Activated naive CD4-positive, alpha-beta T cell treated with anti-CD3 and anti-CD28 coated beads, Interleukin-2, amount 50 U/mL, for 24 hours (primary cell): ENCODE results near the gene EPN3.
A peak's percentile ranks its signal among the peaks of the same experiment; 100 is the strongest.

Source experiments
- H3K27ac Mint-ChIP-seq: one replicate; pipeline ENCODE4 v1.8.0; 2021; ENCODE audit warnings: mild to moderate bottlenecking, mixed read lengths
- H3K27me3 Mint-ChIP-seq: one replicate; pipeline ENCODE4 v1.8.0; 2021; ENCODE audit warnings: mixed read lengths
- H3K36me3 Mint-ChIP-seq: one replicate; pipeline ENCODE4 v1.8.0; 2021; ENCODE audit warnings: mixed read lengths
- H3K4me1 Mint-ChIP-seq: one replicate; pipeline ENCODE4 v1.8.0; 2021; ENCODE audit warnings: mixed read lengths
- H3K4me3 Mint-ChIP-seq: one replicate; pipeline ENCODE4 v1.8.0; 2021; ENCODE audit warnings: mild to moderate bottlenecking, mixed read lengths
- H3K9me3 Mint-ChIP-seq: one replicate; pipeline ENCODE4 v1.8.0; 2021; ENCODE audit warnings: mixed read lengths

The EPN3 gene

GRCh38 chr17:50532452-50533024, at the start of gene EPN3:
Gene EPN3 (plus strand): TSS chr17:50532735. CDS start chr17:50536557, 3,822 bp downstream.
- H3K9me3 Mint-ChIP-seq, result no peaks in the 10 kb centered on the region
- no peak within 1 kb of the TSS for H3K27ac Mint-ChIP-seq
- H3K4me3 Mint-ChIP-seq, result peak within 1 kb of the TSS; percentile 26
- H3K4me1 Mint-ChIP-seq, result peaks cover 22% of the 10 kb centered on the region
- peaks cover 37% of the 10 kb centered on the region for H3K27me3 Mint-ChIP-seq
- peaks cover 2% of the 10 kb centered on the region for H3K36me3 Mint-ChIP-seq

DNA sequence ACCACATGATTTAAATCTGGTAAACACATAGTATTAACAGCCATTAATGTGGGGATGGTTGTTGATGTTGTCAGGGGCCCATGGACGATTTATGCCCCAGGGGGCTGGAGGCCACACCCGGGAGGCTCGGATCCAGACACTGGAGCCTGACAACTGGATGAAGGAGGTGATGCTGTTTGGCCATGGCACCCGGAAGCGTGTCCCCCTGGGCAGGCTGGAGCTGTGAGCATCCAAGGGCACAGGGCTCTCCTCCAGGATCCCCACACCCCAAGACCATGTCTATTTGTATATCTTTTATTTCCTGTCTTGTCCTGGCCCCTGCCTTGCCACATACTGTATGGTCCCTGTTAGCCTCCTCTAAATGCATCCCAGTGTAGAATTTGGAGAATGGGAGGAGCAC, 49.3 kb upstream of the EPN3 start:
- H3K36me3 Mint-ChIP-seq, result peaks cover 10% of the 10 kb centered on the region
- no peaks in the 10 kb centered on the region for H3K27me3 Mint-ChIP-seq
- H3K27ac Mint-ChIP-seq, result no peak overlapping the region
- H3K4me3 Mint-ChIP-seq, result no peak overlapping the region
- H3K9me3 Mint-ChIP-seq, result no peaks in the 10 kb centered on the region
- H3K4me1 Mint-ChIP-seq, result peaks cover 26% of the 10 kb centered on the region

GRCh38 chr17:50484386-50485155, 48.0 kb upstream of the EPN3 start:
- Mint-ChIP-seq H3K27me3 (no peaks in the 10 kb centered on the region), H3K4me1 (peaks cover 21% of the 10 kb centered on the region), H3K9me3 (no peaks in the 10 kb centered on the region), H3K27ac (no peak overlapping the region), H3K4me3 (no peak overlapping the region), H3K36me3 (peaks cover 8% of the 10 kb centered on the region)

DNA sequence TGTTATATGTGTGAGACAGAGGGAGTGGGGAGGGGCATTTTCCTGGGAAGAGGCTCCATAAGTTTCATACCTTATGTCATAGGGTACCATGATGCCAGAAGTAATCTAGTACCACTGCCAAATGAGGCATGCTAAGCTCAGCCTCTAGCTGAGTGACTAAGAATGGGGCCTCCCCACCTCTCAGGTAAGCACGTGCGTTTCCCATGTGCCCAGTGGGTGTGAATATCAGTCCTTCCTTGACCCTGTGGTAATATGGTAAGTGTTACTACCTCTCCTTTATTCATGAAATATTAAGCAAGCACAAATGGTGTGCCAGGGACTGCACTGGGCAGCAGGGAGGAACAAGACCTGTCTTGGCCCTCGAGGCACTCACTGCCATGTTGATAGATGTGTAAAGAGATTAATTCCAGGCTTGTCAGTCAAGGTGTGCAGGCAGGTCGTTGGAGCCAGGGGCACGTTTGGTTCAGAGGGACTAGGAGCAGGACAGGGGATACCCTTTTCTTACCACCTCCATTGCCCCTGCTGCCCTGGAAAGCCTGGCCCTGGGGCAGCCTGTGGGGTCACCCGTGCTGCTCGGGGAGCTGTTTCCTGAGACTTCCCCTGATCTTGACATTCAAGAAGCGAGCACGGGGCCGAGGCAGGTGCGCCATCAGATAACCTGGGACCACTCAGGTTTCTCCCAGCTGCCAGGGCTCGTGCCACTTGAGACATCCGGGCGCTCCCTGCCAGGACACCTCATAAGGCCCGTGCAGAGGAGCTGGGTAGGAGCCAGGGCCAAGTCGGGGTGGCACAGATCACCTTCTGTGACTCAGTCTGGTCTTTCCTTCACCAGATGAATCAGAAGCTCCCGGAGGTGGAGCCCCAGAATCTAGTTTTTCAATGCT, 45.1 kb upstream of the EPN3 start:
- Mint-ChIP-seq H3K36me3 (peaks cover 10% of the 10 kb centered on the region), H3K27me3 (no peaks in the 10 kb centered on the region), H3K4me3 (no peak overlapping the region), H3K27ac (no peak overlapping the region), H3K9me3 (no peaks in the 10 kb centered on the region), H3K4me1 (peaks cover 4% of the 10 kb centered on the region)

DNA sequence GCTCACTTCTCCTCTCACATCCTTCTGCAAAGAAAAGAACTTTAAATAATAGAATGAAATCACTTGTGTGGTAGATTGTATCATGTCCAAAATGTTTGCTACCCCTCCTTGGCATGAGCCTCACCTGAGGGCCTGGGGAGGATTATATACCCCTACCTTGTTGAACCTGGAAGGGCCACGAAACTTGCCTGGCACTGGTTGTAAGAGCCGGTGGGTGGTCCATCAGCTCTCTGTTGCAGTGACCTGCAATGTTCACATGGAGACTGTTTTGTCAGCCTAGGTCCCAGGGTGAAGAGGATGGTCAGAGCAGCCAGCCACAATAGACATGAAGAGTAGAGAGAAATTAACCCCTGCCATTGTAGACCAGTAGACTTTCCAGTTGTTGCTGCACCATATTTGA, 43.7 kb upstream of the EPN3 start:
- no peaks in the 10 kb centered on the region for H3K9me3 Mint-ChIP-seq
- H3K36me3 Mint-ChIP-seq, result peaks cover 7% of the 10 kb centered on the region
- H3K4me3 Mint-ChIP-seq, result no peak overlapping the region
- no peaks in the 10 kb centered on the region for H3K4me1 Mint-ChIP-seq
- no peak overlapping the region for H3K27ac Mint-ChIP-seq
- H3K27me3 Mint-ChIP-seq, result no peaks in the 10 kb centered on the region

DNA sequence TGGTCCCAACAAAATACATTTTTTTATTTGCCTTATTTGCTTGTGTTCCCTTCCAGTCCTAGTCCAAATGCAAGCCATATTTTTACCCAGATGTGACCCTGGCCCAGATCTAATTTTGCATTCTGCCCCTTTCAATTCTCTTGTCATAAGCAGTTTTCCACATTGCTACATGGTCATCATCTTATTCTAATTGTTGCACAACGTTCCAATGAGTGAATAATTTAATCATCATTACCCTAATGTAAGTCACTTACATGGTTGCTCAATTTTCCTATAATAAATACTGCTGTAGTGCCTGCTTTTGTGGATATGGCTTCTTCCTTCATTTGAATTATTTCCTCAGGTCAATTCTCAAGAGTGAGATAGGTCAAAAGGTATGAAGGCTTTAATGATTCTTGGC, 41.0 kb upstream of the EPN3 start:
- Mint-ChIP-seq H3K27ac (no peak overlapping the region), H3K4me3 (no peak overlapping the region), H3K4me1 (no peaks in the 10 kb centered on the region), H3K9me3 (no peaks in the 10 kb centered on the region), H3K27me3 (no peaks in the 10 kb centered on the region), H3K36me3 (peaks cover 4% of the 10 kb centered on the region)

- H3K27ac Mint-ChIP-seq, result no peak overlapping the region
- no peaks in the 10 kb centered on the region for H3K4me1 Mint-ChIP-seq
- no peaks in the 10 kb centered on the region for H3K27me3 Mint-ChIP-seq
- no peaks in the 10 kb centered on the region for H3K9me3 Mint-ChIP-seq
- peaks cover 4% of the 10 kb centered on the region for H3K36me3 Mint-ChIP-seq
- no peak overlapping the region for H3K4me3 Mint-ChIP-seq
Observed at GRCh38 chr17:50492214-50492613, 40.3 kb upstream of the EPN3 start.

- Mint-ChIP-seq H3K27me3 (peaks cover 2% of the 10 kb centered on the region), H3K4me3 (no peak overlapping the region), H3K9me3 (no peaks in the 10 kb centered on the region), H3K36me3 (peaks cover 2% of the 10 kb centered on the region), H3K4me1 (no peaks in the 10 kb centered on the region), H3K27ac (no peak overlapping the region)
Observed at GRCh38 chr17:50493744-50494143, 38.8 kb upstream of the EPN3 start.

DNA sequence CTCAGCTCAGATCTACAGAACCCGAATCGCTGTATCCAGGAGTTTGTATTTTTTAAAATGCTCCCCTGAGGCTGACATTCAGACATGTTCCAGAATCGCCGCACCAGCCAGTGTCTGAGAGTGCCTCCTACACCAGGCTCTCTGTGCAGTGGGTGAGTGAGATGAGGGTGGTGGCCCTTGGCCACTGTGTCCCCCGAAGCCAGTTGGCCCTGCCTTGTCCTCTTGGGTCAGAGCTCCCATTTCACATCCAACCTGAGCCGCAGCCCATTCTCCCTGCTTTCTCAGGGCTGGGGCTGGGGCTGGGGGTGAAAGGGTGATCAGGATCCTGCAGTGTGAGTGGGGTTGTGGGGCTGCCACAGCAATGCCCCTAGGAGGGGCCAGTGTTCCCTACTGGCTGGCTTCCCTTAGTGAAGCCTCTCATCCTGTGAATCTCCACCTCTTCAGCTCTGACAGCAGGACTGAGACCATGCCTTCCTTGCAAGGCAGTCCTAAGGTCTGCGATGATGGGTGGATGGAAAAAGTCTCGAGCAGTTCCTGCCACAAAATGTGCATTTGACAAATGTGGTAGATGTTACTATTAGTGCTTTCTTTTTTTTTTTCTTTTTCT, 37.2 kb upstream of the EPN3 start:
- no peaks in the 10 kb centered on the region for H3K4me1 Mint-ChIP-seq
- peaks cover 2% of the 10 kb centered on the region for H3K27me3 Mint-ChIP-seq
- peaks cover 2% of the 10 kb centered on the region for H3K36me3 Mint-ChIP-seq
- H3K27ac Mint-ChIP-seq, result no peak overlapping the region
- no peaks in the 10 kb centered on the region for H3K9me3 Mint-ChIP-seq
- H3K4me3 Mint-ChIP-seq, result no peak overlapping the region

- H3K4me1 Mint-ChIP-seq, result no peaks in the 10 kb centered on the region
- peaks cover 2% of the 10 kb centered on the region for H3K27me3 Mint-ChIP-seq
- H3K4me3 Mint-ChIP-seq, result no peak overlapping the region
- no peak overlapping the region for H3K27ac Mint-ChIP-seq
- H3K9me3 Mint-ChIP-seq, result no peaks in the 10 kb centered on the region
- H3K36me3 Mint-ChIP-seq, result peaks cover 2% of the 10 kb centered on the region
Observed at GRCh38 chr17:50495918-50496317, 36.6 kb upstream of the EPN3 start.

DNA sequence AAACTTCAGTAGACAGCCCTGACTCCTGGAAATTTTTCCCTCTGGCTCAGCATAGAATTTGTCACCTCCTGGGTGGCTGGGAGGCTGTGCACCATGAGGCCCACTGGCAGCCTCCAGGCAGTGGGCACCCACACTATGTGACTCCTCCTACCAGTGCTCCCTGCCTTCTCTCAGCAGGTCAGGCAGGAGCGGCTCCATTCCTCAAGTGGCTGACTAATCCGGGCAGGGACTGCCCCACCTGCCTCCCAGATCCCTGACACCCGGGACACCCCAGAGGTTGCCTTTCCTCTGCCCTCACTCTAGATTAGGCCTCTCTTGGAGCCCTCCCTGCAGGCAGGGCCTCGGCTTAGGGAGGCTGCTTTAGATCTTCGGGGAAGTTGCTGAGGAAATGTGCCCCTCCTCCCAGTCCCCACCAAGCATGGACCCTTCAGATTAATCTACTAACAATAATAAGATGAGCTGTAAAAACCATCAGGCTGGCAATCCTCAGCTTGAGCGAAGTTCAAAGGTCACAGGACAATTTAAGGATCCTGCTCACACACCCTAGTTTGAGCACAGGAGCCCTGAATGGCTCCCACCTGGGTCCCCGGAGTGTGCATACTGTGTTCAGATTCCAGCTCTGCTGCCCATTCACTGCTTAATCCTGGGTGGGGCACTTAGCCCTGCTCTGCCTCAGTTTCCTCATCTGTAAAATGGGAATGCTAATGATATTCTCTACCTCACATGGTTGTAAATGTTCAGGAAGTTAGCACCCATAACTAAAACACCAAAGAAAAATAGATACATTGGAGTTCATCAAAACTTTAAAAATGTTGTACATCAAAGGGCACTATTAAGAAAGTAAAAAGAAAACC, 34.3 kb upstream of the EPN3 start:
- Mint-ChIP-seq H3K4me1 (no peaks in the 10 kb centered on the region), H3K4me3 (no peak overlapping the region), H3K36me3 (no peaks in the 10 kb centered on the region), H3K27me3 (peaks cover 2% of the 10 kb centered on the region), H3K9me3 (no peaks in the 10 kb centered on the region), H3K27ac (no peak overlapping the region)

- Mint-ChIP-seq H3K4me1 (peaks cover 5% of the 10 kb centered on the region), H3K9me3 (no peaks in the 10 kb centered on the region), H3K27me3 (peaks cover 2% of the 10 kb centered on the region), H3K27ac (no peak overlapping the region), H3K4me3 (no peak overlapping the region), H3K36me3 (no peaks in the 10 kb centered on the region)
Observed at GRCh38 chr17:50499270-50499669, 33.3 kb upstream of the EPN3 start.

GRCh38 chr17:50499721-50500120, 32.8 kb upstream of the EPN3 start:
- Mint-ChIP-seq H3K36me3 (no peaks in the 10 kb centered on the region), H3K4me3 (no peak overlapping the region), H3K9me3 (no peaks in the 10 kb centered on the region), H3K27me3 (peaks cover 2% of the 10 kb centered on the region), H3K4me1 (peaks cover 9% of the 10 kb centered on the region), H3K27ac (no peak overlapping the region)

GRCh38 chr17:50501054-50501453, 31.5 kb upstream of the EPN3 start:
- Mint-ChIP-seq H3K9me3 (no peaks in the 10 kb centered on the region), H3K27me3 (peaks cover 2% of the 10 kb centered on the region)

More at GRCh38 chr17:50501054-50501453, 31.5 kb upstream of the EPN3 start:
- no peak overlapping the region for H3K4me3 Mint-ChIP-seq
- H3K27ac Mint-ChIP-seq, result no peak overlapping the region
- peaks cover 18% of the 10 kb centered on the region for H3K4me1 Mint-ChIP-seq
- H3K36me3 Mint-ChIP-seq, result no peaks in the 10 kb centered on the region
